Stimulated activated CD4-positive, alpha-beta T cell treated with anti-CD3 and anti-CD28 coated beads, Interleukin-4, amount 100 ng/mL, for 1 hour (primary cell): ENCODE data around the gene UCKL1.
"Not testable (repeated sequence)": the region's sequence is repeated elsewhere in the genome, so short reads cannot be mapped to it uniquely, and the experiment has no call there.

ENCODE experiments used
- DNase-seq: peaks from one replicate; pipeline ENCODE4 v3.0.0-alpha.2; 2020

The UCKL1 gene

GRCh38 chr20:63972312-63973159 is 16.3 kb upstream of the UCKL1 start:
- no peak for DNase-seq

- DNase-seq: not testable (repeated sequence)
Observed at GRCh38 chr20:63971960-63972311, 15.7 kb upstream of the UCKL1 start.

- no peak for DNase-seq
Observed at GRCh38 chr20:63970714-63971431, 14.7 kb upstream of the UCKL1 start.

GRCh38 chr20:63969838-63970713 is 13.9 kb upstream of the UCKL1 start, which contains the start of gene ZNF512B:
ZNF512B (minus strand) TSS chr20:63969930; CDS start chr20:63967950, 1,980 bp downstream.
- DNase-seq: peak; percentile 67

GRCh38 chr20:63968928-63969760 is 12.9 kb upstream of the UCKL1 start:
- peak; percentile 53 for DNase-seq

- no peak for DNase-seq
Observed at GRCh38 chr20:63968136-63968927, 12.1 kb upstream of the UCKL1 start.

- DNase-seq: peak; percentile 1
Observed at GRCh38 chr20:63967330-63968135, 11.3 kb upstream of the UCKL1 start.

- peak; percentile 1 for DNase-seq
Observed at GRCh38 chr20:63966944-63967322, 10.7 kb upstream of the UCKL1 start.

GRCh38 chr20:63966172-63966943 is 10.1 kb upstream of the UCKL1 start:
- peak; percentile 1 for DNase-seq

GRCh38 chr20:63964412-63964811 is 8.2 kb upstream of the UCKL1 start:
- DNase-seq: peak; percentile 1

GRCh38 chr20:63963784-63964301 is 7.6 kb upstream of the UCKL1 start:
- no peak for DNase-seq

GRCh38 chr20:63963348-63963741 is 7.1 kb upstream of the UCKL1 start:
- no peak for DNase-seq

GRCh38 chr20:63962426-63963347 is 6.5 kb upstream of the UCKL1 start:
- no peak for DNase-seq

- DNase-seq: no peak
Observed at GRCh38 chr20:63961664-63962425, 5.6 kb upstream of the UCKL1 start.

- not testable (repeated sequence) for DNase-seq
Observed at GRCh38 chr20:63960654-63961621, 4.7 kb upstream of the UCKL1 start.

GRCh38 chr20:63959699-63960075 is 3.5 kb upstream of the UCKL1 start:
- DNase-seq: no peak
